Heart left ventricle (tissue), 13 donors: Measurements from ENCODE around the gene TPST1.

Experiments
- POLR2A ChIP-seq, 2 donors: fragments of 450-650 bp; IDR thresholded peaks; one replicate each; pipeline ENCODE4 v1.6.1; 2017; ENCODE audit warnings: antibody characterized with exemption in 2 of 2, mild to moderate bottlenecking in 2 of 2, moderate library complexity in 2 of 2
- TF ChIP-seq, protein P1 (sequence below), 12 donors: fragments of 200-600 bp; sonication (generic) in 4 of 12; IDR thresholded peaks; one replicate each; pipeline versions ENCODE4 v1.5.0 to v1.8.0; 2018 to 2022; ENCODE audit warnings: antibody characterized with exemption in 12 of 12, mild to moderate bottlenecking in 5 of 12
- donor health status: ischemic (EF 13 %, LVEDD 7.1; RV severe dilation, severe dysfunction).
- donor health status: DM: no; HTN: yes; CAD: no.
- donor health status: DM: no; HTN: no; CAD: no.
- donor health status: ischemic (EF 25% LVEDD 6.9; RV normal size, moderate dysfunction).
- donor health status: ischemic (EF 25% LVEDD 5.7; RV mildly dilated, moderate dysfunction).
- donor health status: ischemic (EF 35%, LVEDD 5.7; RV mildly dilated, moderate dysfunction).
- donor health status: nonischemic (EF 11% LVEDD 7.7; RV severe dilation, severe dysfunction).
- donor health status: DM: yes; HTN: yes; CAD: no.
- donor health status: PGD.
- donor health status: ischemic (EF 29% LVEDD 5.4; RV normal size, mild dysfunction).
- donor health status: nonischemic (EF 23%, LVEDD 6.1; RV moderate dilation, normal function).

DNA sequence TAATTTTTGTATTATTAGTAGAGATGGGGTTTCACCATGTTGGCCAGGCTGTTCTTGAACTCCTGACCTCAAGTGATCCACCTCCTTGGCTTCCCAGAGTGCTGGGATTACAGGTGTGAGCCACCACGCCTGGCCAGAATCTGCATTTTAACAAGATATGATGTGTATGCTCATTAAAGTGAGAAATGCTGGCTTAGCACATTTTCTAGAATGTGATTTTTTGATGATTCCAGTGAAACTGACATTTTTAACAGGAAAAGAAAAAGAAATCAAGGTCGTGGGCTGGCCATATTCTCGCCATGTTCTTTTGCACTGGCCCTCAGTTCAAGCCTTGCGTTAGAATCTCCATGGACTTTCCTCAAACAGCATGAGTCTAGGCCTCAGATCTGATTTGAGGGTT, 18.1 kb upstream of the TPST1 start:
- no peak for TF ChIP-seq POLR2A (IDR thresholded peaks at IDR 0.05)
- TF ChIP-seq, protein P1, sequence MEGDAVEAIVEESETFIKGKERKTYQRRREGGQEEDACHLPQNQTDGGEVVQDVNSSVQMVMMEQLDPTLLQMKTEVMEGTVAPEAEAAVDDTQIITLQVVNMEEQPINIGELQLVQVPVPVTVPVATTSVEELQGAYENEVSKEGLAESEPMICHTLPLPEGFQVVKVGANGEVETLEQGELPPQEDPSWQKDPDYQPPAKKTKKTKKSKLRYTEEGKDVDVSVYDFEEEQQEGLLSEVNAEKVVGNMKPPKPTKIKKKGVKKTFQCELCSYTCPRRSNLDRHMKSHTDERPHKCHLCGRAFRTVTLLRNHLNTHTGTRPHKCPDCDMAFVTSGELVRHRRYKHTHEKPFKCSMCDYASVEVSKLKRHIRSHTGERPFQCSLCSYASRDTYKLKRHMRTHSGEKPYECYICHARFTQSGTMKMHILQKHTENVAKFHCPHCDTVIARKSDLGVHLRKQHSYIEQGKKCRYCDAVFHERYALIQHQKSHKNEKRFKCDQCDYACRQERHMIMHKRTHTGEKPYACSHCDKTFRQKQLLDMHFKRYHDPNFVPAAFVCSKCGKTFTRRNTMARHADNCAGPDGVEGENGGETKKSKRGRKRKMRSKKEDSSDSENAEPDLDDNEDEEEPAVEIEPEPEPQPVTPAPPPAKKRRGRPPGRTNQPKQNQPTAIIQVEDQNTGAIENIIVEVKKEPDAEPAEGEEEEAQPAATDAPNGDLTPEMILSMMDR (IDR thresholded peaks at IDR 0.05) = no peak
